Measurements from ENCODE around the gene GAL3ST3. TPM values are rescaled to one million over a fixed set of nuclear protein-coding genes. Genes with fewer than 3 reads are reported as not detected.
A peak's percentile ranks its signal among the peaks of the same experiment; 100 is the strongest.

GAL3ST3 gene
- total and polyA plus RNA-seq, 2 experiments from 2014 or later: 15.6 to 63.4 TPM

- H3K4me3 Mint-ChIP-seq: no peak overlapping the region; the same call in 2 of the 3 replicates
- no peak for DNase-seq (ENCODE audit: low spot score)
- H3K27ac ChIP-seq (ENCODE audit: low read depth): no peak overlapping the region
- no peaks in the 10 kb centered on the region; the same call in none of the 2 replicates for H4K20me1 ChIP-seq (replicated peaks; ENCODE audit: insufficient read depth)
- H3K27me3 Mint-ChIP-seq (ENCODE audit: insufficient read depth, low read depth, poor library complexity): peaks cover 6% of the 10 kb centered on the region
- H3K79me2 ChIP-seq (replicated peaks; ENCODE audit: insufficient read depth): 0 out of 2 replicates have a peak, but pooled peaks cover 4% of the 10 kb centered on the region
- H3K27me3 ChIP-seq (ENCODE audit: insufficient read depth): no peaks in the 10 kb centered on the region
- no peak overlapping the region for H2AFZ ChIP-seq
- peaks cover 30% of the 10 kb centered on the region for H3K4me1 Mint-ChIP-seq
- no peaks in the 10 kb centered on the region for H3K9me2 ChIP-seq (ENCODE audit: insufficient read depth)
- H3K36me3 ChIP-seq (ENCODE audit: insufficient read depth): no peaks in the 10 kb centered on the region
- TF ChIP-seq ZNF462 (CRISPR knock-in tag; IDR thresholded peaks at IDR 0.05) (no peak), ZNF331 (CRISPR knock-in tag; IDR thresholded peaks at IDR 0.05; ENCODE audit: low read depth) (no peak), EZH2phosphoT487 (IDR thresholded peaks at IDR 0.05; ENCODE audit: unreplicated experiment) (no peak), CREB1 (CRISPR knock-in tag; IDR thresholded peaks at IDR 0.05; ENCODE audit: low read depth) (no peak), NANOG (IDR thresholded peaks at IDR 0.05; ENCODE audit: borderline replicate concordance) (no peak), CTCF (conservative IDR thresholded peaks at IDR 0.05; ENCODE audit: low read depth in 2 of 2) (no peak), ZNF114 (CRISPR knock-in tag; IDR thresholded peaks at IDR 0.05) (no peak)
- H3K4me1 ChIP-seq (ENCODE audit: insufficient read depth): peaks cover 7% of the 10 kb centered on the region; the same call in 1 of the 2 replicates
- no peak overlapping the region for H3K4me2 ChIP-seq
- no peaks in the 10 kb centered on the region; the same call in 2 of the 3 replicates for H3K9me3 Mint-ChIP-seq
- peaks cover 24% of the 10 kb centered on the region for H3K36me3 Mint-ChIP-seq (ENCODE audit: low read depth)
- H3F3A ChIP-seq (replicated peaks; ENCODE audit: low read depth): peaks cover 8% of the 10 kb centered on the region; the same call in 1 of the 2 replicates
- H3K27ac Mint-ChIP-seq: peak overlapping the region; percentile 76; the same call in 1 of the 2 replicates
- no peak for ATAC-seq
- no peak overlapping the region for H3K4me3 ChIP-seq
Measured at GRCh38 chr11:66044757-66045156, 4.2 kb downstream of the GAL3ST3 start.
